Nephron progenitor cell (in vitro differentiated cells): Measurements from ENCODE around the gene C11orf97.

Experiments
- DNase-seq: peaks from one replicate; pipeline ENCODE4 v3.0.0; 2021
- H3K27ac Mint-ChIP-seq: 2 replicates; pipeline ENCODE4 v1.8.0; 2021; ENCODE audit warnings: mild to moderate bottlenecking, moderate library complexity, mixed read lengths
- H3K27me3 Mint-ChIP-seq: 2 replicates; pipeline ENCODE4 v1.8.0; 2021; ENCODE audit warnings: mild to moderate bottlenecking, low read depth, mixed read lengths; ENCODE audit not compliant: poor library complexity
- H3K36me3 Mint-ChIP-seq: 2 replicates; pipeline ENCODE4 v1.8.0; 2021; ENCODE audit warnings: low read depth, mixed read lengths
- H3K4me1 Mint-ChIP-seq: 2 replicates; pipeline ENCODE4 v1.8.0; 2021; ENCODE audit warnings: mixed read lengths
- H3K4me3 Mint-ChIP-seq: 2 replicates; pipeline ENCODE4 v1.8.0; 2021; ENCODE audit warnings: mild to moderate bottlenecking, moderate library complexity, mixed read lengths
- H3K9me3 Mint-ChIP-seq: 2 replicates; pipeline ENCODE4 v1.8.0; 2021; ENCODE audit warnings: mild to moderate bottlenecking, moderate library complexity, mixed read lengths
- CTCF ChIP-seq: fragments of 200-600 bp; sonication (generic); IDR thresholded peaks from 2 replicates; pipeline ENCODE4 v1.5.0; 2021; ENCODE audit warnings: antibody characterized with exemption

Gene C11orf97

GRCh38 chr11:94511932-94512781 is at the start of gene C11orf97:
C11orf97 (plus strand) TSS chr11:94512461; CDS start chr11:94512529, 68 bp downstream.
- Mint-ChIP-seq H3K36me3 (no peaks in the 10 kb centered on the region), H3K27me3 (peaks cover 71% of the 10 kb centered on the region), H3K4me1 (no peaks in the 10 kb centered on the region), H3K27ac (no peak within 1 kb of the TSS), H3K4me3 (peak within 1 kb of the TSS; percentile 79), H3K9me3 (peaks cover 16% of the 10 kb centered on the region)
- DNase-seq, result peak; percentile 84
- TF ChIP-seq CTCF, result no peak

GRCh38 chr11:94469416-94469815 is 42.8 kb upstream of the C11orf97 start:
- no peak for DNase-seq
- H3K27ac Mint-ChIP-seq, result no peak overlapping the region
- no peak overlapping the region for H3K4me3 Mint-ChIP-seq
- no peaks in the 10 kb centered on the region for H3K9me3 Mint-ChIP-seq
- H3K4me1 Mint-ChIP-seq, result no peaks in the 10 kb centered on the region
- no peaks in the 10 kb centered on the region for H3K27me3 Mint-ChIP-seq
- H3K36me3 Mint-ChIP-seq, result peaks cover 33% of the 10 kb centered on the region
- no peak for TF ChIP-seq CTCF

GRCh38 chr11:94472916-94473799 is 39.1 kb upstream of the C11orf97 start:
- Mint-ChIP-seq H3K27me3 (no peaks in the 10 kb centered on the region), H3K27ac (no peak overlapping the region), H3K4me1 (no peaks in the 10 kb centered on the region), H3K9me3 (no peaks in the 10 kb centered on the region), H3K36me3 (peaks cover 30% of the 10 kb centered on the region), H3K4me3 (no peak overlapping the region)
- no peak for DNase-seq
- TF ChIP-seq CTCF, result no peak

- DNase-seq, result no peak
- Mint-ChIP-seq H3K4me1 (no peaks in the 10 kb centered on the region), H3K4me3 (no peak overlapping the region), H3K9me3 (no peaks in the 10 kb centered on the region), H3K36me3 (peaks cover 47% of the 10 kb centered on the region), H3K27me3 (no peaks in the 10 kb centered on the region), H3K27ac (peak overlapping the region; percentile 40)
- TF ChIP-seq CTCF, result no peak
Measured at GRCh38 chr11:94477624-94478023, 34.6 kb upstream of the C11orf97 start.

GRCh38 chr11:94481342-94481741 is 30.9 kb upstream of the C11orf97 start:
- no peaks in the 10 kb centered on the region for H3K9me3 Mint-ChIP-seq
- no peak overlapping the region for H3K4me3 Mint-ChIP-seq
- no peaks in the 10 kb centered on the region for H3K27me3 Mint-ChIP-seq
- H3K36me3 Mint-ChIP-seq, result peaks cover 59% of the 10 kb centered on the region
- TF ChIP-seq CTCF, result no peak
- no peaks in the 10 kb centered on the region for H3K4me1 Mint-ChIP-seq
- no peak for DNase-seq
- no peak overlapping the region for H3K27ac Mint-ChIP-seq
